Stimulated activated naive CD8-positive, alpha-beta T cell treated with anti-CD3 and anti-CD28 coated beads, Interleukin-15, amount 100 ng/mL, for 72 hours (primary cell): ENCODE data around the gene ADCY10.
A peak's percentile ranks its signal among the peaks of the same experiment; 100 is the strongest.

ENCODE experiments used
- ATAC-seq: fragments of 150-1000 bp; cut with Tn5 transposase; 2 replicates; pipeline ENCODE4 v1.10.0; 2021; ENCODE audit warnings: mild to moderate bottlenecking, moderate library complexity
- DNase-seq, 2 donors: peaks; one replicate each; pipeline ENCODE4 v3.0.0; 2021 to 2022
- H3K27ac Mint-ChIP-seq, 2 donors: one replicate each; pipeline ENCODE4 v1.8.0; 2022; ENCODE audit warnings: mild to moderate bottlenecking in 2 of 2, mixed read lengths in 2 of 2, moderate library complexity in 2 of 2
- H3K27me3 Mint-ChIP-seq: one replicate; pipeline ENCODE4 v1.8.0; 2022; ENCODE audit warnings: mixed read lengths
- H3K4me1 Mint-ChIP-seq: one replicate; pipeline ENCODE4 v1.8.0; 2022; ENCODE audit warnings: mild to moderate bottlenecking, mixed read lengths
- H3K4me3 Mint-ChIP-seq, 2 donors: one replicate each; pipeline ENCODE4 v1.8.0; 2022; ENCODE audit warnings: mild to moderate bottlenecking in 2 of 2, mixed read lengths in 2 of 2, moderate library complexity in 1 of 2
- H3K9me3 Mint-ChIP-seq, 2 donors: one replicate each; pipeline ENCODE4 v1.8.0; 2022; ENCODE audit warnings: mixed read lengths in 2 of 2

ADCY10 gene

GRCh38 chr1:167798952-167799351, 115.0 kb downstream of the ADCY10 start:
- H3K27ac Mint-ChIP-seq = no peak overlapping the region
- H3K4me3 Mint-ChIP-seq = no peak overlapping the region
- no peaks in the 10 kb centered on the region for H3K27me3 Mint-ChIP-seq
- H3K9me3 Mint-ChIP-seq = no peaks in the 10 kb centered on the region
- DNase-seq (no peak), ATAC-seq (no peak)
- peaks cover 17% of the 10 kb centered on the region for H3K4me1 Mint-ChIP-seq

DNA sequence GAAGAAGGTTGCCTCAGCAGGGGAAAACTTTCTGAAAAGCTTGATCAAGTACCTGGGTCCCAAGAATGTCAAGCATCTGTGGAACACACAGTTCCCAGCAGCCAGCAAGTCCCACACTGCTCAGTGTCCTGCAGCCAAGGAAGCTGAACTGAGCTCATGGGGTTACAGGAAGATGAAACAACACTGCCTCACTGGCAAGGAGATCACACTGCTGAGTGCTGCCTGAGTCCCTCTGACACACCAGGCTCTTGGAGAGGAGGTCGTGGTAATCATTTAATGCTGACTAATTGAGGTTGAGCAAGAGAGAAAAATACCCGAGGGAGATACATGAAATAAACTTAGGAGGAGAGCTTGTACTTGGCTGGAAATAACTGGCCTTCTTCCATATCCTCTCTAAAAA, 116.9 kb downstream of the ADCY10 start:
- Mint-ChIP-seq H3K4me1 (peaks cover 6% of the 10 kb centered on the region), H3K27me3 (no peaks in the 10 kb centered on the region), H3K4me3 (no peak overlapping the region), H3K27ac (no peak overlapping the region), H3K9me3 (no peaks in the 10 kb centered on the region)
- ATAC-seq (peak; percentile 66), DNase-seq (no peak)

DNA sequence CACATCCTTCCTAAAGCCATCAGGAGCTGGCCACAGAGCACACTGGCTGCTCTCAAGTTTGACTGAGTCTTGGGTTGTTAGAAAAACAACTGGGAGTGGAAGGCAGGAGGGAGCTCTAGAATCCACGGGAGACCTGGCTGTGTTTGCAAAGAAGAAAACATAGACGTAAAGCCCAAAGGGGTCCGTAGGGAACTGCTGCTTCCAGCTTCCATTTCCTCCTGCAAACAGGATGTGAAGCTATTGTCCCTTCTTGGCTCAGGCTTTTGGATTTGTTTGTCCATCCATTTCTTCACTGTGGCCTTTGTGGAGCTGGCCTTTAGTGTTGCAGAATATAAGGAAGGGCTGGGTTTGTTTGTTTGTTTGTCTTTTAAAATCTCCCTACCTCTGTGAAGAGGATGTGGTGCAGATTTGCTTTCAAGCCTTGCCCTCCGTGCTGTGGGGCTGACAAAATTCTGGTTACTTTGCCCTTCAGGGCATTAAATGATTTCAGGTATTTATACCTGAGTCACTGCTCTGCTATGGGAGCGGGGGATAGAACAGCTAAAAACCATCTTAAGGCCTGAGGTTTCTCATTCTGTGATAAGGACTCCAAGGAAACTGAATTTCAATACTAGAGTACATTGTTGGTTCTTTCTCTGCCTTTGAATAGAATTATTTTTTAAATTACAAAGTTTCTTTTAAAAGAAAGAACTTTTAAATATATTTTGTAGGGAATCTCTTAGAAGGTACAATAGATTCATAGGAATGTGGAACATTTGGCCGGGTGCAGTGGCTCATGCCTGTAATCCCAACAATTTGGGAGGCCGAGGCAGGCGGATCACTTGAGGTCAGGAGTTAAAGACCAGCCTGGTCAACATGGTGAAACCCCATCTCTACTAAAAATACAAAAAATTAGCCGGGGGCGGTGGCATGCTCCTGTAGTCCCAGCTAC, 117.9 kb downstream of the ADCY10 start:
- Mint-ChIP-seq H3K4me3 (no peak overlapping the region), H3K27me3 (no peaks in the 10 kb centered on the region), H3K4me1 (peaks cover 6% of the 10 kb centered on the region), H3K27ac (no peak overlapping the region), H3K9me3 (no peaks in the 10 kb centered on the region)
- no peak for DNase-seq
- no peak for ATAC-seq

GRCh38 chr1:167794043-167794442, 119.9 kb downstream of the ADCY10 start:
- DNase-seq (no peak), ATAC-seq (no peak)
- no peak overlapping the region for H3K27ac Mint-ChIP-seq
- H3K4me1 Mint-ChIP-seq = peaks cover 11% of the 10 kb centered on the region
- no peaks in the 10 kb centered on the region for H3K9me3 Mint-ChIP-seq
- no peaks in the 10 kb centered on the region for H3K27me3 Mint-ChIP-seq
- no peak overlapping the region for H3K4me3 Mint-ChIP-seq

DNA sequence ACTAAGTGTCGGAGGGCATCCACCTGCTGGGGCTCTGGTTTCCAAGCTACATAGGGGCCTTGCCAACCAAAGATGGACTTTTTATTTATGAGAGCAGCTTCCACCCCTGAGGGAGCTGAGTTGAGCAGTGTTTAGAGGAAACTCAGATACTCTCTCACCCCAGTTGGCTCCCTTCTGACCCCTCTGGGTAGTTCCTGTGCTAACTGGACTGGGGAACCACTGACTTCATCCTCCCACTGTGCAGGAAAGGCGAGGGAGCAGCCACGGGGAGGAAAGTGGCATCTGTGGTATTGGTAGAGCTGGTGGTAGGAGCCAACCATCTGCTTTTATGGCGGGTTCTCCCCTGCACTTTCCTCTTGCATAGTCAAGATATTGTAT, 121.8 kb downstream of the ADCY10 start:
- H3K4me3 Mint-ChIP-seq = no peak overlapping the region
- no peak overlapping the region for H3K27ac Mint-ChIP-seq
- no peaks in the 10 kb centered on the region for H3K27me3 Mint-ChIP-seq
- DNase-seq = no peak
- ATAC-seq = no peak
- H3K4me1 Mint-ChIP-seq = peaks cover 14% of the 10 kb centered on the region
- no peaks in the 10 kb centered on the region for H3K9me3 Mint-ChIP-seq

DNA sequence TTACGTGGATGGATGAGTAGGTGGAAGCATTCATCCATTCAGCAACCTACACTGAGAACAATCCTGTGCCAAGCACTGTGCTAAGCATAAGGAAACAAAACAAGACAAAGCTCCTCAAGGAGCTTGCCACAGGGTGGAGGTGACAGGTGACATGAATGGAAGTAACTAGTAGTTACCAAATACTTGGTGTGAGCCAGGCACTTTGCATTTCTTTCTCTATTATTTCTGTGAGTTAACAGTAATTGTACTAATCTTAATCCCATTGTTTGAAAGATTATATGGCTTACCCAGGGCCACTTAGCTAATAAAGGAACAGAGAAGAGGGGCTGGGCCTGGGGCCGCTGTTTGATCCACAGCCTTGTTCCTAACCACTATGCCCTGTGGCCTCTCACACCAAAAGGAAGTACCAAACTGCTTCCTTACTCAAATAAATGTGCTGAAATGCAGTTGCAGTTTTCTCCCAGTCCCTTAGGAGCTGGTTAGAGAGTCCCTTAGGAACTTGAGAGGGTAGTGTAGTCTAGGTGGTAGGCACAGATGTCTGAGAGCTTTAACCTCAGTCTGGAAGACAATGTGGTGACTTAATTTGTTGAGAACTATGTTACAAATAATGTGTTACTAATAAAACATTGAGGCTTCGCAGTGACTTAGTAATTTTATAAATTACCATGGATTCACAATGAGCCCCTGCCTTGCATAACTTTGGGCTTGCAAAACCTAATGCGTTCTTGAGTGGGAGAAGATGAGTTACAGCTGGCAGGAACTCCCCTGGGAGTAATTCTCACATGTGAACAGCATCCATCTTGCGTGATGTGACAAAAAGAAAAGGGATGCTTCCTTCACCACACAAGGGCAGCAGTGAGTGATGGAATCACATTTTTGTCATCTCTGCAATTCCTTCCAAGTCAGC, 122.4 kb downstream of the ADCY10 start:
- DNase-seq = no peak
- no peaks in the 10 kb centered on the region for H3K27me3 Mint-ChIP-seq
- ATAC-seq = no peak
- no peak overlapping the region for H3K4me3 Mint-ChIP-seq
- H3K4me1 Mint-ChIP-seq = peaks cover 10% of the 10 kb centered on the region
- H3K27ac Mint-ChIP-seq = peak overlapping the region in 1 of 2 donors; percentile 60
- H3K9me3 Mint-ChIP-seq = no peaks in the 10 kb centered on the region

DNA sequence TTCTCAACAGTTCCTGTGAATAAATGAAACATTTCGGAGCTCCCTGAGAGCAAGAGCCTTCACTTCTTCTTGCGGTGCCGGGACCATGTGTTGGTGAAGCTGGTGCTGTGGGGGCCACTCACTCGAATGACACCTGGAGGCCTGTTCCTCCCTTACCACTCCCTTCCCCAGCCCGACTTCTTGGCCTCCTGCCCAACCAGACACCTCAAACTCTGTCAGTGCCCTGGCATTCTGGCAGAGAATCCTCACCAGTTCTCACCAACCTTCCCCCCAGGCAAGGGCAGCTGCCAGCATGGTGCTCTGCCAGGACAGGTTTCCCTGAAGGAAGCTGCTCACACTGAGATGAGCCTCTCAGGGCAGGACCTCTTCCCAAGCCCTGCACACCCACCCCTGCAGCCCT, 123.8 kb downstream of the ADCY10 start:
- no peaks in the 10 kb centered on the region for H3K27me3 Mint-ChIP-seq
- H3K27ac Mint-ChIP-seq = peak overlapping the region in 1 of 2 donors; percentile 76
- peaks cover 10% of the 10 kb centered on the region for H3K4me1 Mint-ChIP-seq
- no peak for DNase-seq
- H3K9me3 Mint-ChIP-seq = no peaks in the 10 kb centered on the region
- no peak for ATAC-seq
- no peak overlapping the region for H3K4me3 Mint-ChIP-seq

DNA sequence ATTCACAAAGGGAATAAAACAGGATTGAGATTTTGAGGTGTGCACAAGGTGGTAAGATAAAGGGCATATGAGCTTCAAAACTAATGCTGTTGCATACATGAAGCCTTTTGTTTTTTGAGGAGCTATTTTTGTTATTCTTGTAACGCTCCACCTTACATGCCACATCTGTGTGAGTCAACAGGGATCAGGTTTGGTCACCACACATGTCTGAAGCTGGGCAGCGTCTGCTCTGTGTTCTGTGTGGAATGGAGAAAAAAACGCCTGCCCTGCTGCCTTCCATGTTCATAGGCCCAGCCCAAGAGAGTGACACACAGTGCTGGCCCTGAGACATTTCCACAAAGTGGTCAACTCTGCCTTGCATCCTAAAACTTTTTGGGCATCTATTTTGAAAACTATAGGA, 124.4 kb downstream of the ADCY10 start:
- no peak for ATAC-seq

DNA sequence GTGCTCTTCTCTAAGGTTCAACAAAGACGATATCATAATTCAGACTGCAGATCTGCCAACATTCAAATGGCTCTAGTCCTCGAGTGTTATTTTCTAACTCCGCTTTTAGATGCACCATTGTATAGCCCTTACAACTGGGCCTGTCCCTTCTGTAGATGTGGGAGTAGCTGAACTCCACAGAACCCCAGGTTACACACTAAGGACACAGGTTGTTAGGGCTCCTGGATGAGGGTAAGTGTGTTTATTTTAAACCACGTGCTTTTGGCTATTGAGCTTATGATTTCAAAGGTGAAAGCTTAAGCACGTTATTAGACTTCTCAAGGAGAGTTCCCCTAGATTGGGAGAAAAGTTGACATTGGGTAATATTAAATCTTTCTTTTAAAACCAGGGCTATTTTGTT, 127.4 kb downstream of the ADCY10 start:
- Mint-ChIP-seq H3K27ac (no peak overlapping the region), H3K4me3 (no peak overlapping the region), H3K27me3 (no peaks in the 10 kb centered on the region), H3K4me1 (peaks cover 10% of the 10 kb centered on the region), H3K9me3 (no peaks in the 10 kb centered on the region)
- DNase-seq (no peak), ATAC-seq (no peak)

More for the DNA sequence above, 124.4 kb downstream of the ADCY10 start:
- H3K27me3 Mint-ChIP-seq = no peaks in the 10 kb centered on the region
- peaks cover 10% of the 10 kb centered on the region for H3K4me1 Mint-ChIP-seq
- no peak overlapping the region for H3K27ac Mint-ChIP-seq
- H3K9me3 Mint-ChIP-seq = no peaks in the 10 kb centered on the region
- H3K4me3 Mint-ChIP-seq = no peak overlapping the region
- DNase-seq = no peak

DNA sequence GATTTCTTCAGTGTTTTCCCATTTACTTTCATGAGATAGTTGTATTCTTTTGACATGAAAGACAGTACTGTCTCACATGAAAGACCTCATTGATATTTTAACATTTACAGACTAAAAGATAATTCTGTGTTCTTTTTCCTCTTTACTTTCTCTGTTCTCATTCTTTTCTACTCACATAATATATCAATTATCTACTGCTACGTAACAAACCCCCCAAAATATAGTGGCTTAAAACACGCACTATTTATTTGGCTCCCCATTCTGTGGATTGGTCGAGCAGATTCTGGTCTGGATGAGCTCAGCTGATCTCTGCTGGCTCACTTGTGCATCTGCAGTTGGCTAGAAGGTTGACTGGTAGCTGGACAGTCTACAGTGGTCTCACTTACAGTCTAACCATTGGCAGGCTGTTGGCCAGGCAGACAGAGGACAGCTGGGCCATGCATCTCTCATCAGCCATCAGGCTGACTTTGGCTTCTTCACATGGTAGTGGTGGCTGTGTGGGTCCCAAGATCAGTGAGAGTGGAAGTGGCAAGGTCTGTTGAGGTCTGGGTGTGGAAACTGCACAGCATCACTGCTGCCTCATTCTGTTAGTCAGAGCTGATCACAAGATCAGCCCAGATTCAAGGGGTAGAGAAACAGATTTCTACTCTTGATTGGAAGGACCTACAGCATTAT, 128.9 kb downstream of the ADCY10 start:
- no peak overlapping the region for H3K27ac Mint-ChIP-seq

DNA sequence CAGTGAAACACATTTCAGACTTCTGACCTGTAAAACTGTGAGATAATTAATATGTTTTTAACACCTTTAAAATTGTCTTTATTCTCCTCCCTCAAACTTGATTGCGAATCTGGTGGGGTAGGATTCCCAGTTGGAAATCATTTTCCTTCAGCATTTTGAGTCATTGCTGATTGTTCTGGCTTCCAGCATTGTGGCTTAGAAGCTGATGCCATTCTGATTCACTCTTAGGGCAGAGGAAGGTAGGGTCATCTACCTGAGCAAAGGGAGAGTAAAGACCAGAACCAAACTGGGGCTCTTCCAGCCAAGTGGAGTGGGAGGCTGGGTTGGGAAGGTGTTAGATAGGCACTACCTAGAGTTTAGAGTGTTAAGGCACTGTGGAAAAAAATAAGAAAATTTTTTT, 131.0 kb downstream of the ADCY10 start:
- no peak overlapping the region for H3K4me3 Mint-ChIP-seq
- no peaks in the 10 kb centered on the region for H3K27me3 Mint-ChIP-seq
- H3K4me1 Mint-ChIP-seq = no peaks in the 10 kb centered on the region
- no peak overlapping the region for H3K27ac Mint-ChIP-seq
- DNase-seq (no peak), ATAC-seq (no peak)
- peaks cover 10 to 14% of the 10 kb centered on the region in 2 donors for H3K9me3 Mint-ChIP-seq

More for the DNA sequence above, 128.9 kb downstream of the ADCY10 start:
- H3K9me3 Mint-ChIP-seq = peaks cover 6 to 7% of the 10 kb centered on the region in 2 donors
- H3K4me1 Mint-ChIP-seq = peaks cover 10% of the 10 kb centered on the region
- no peak overlapping the region for H3K4me3 Mint-ChIP-seq
- ATAC-seq = peak; percentile 57
- no peaks in the 10 kb centered on the region for H3K27me3 Mint-ChIP-seq
- no peak for DNase-seq

DNA sequence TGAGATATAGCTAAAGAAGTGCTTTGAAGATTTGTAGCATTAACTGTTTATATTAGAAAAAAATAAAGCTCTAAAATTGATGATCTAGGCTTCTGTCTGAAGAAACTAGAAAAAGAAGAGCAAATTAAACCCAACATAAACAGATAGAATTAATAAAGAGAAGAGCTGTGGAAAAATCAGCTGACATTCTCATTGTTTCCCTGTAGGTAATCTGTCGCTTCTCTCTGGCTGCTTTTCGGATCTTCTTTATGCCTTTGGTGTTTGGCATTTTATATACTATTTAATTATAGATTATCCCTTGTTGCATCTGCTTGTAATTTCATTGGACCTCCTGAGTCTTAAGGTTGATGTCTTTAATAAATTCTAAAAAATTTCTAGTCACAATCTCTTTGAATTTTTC, 132.4 kb downstream of the ADCY10 start:
- Mint-ChIP-seq H3K9me3 (peaks cover 10 to 14% of the 10 kb centered on the region in 2 donors), H3K27me3 (no peaks in the 10 kb centered on the region), H3K4me1 (peaks cover 11% of the 10 kb centered on the region), H3K4me3 (no peak overlapping the region), H3K27ac (no peak overlapping the region)
- ATAC-seq (no peak), DNase-seq (no peak)

DNA sequence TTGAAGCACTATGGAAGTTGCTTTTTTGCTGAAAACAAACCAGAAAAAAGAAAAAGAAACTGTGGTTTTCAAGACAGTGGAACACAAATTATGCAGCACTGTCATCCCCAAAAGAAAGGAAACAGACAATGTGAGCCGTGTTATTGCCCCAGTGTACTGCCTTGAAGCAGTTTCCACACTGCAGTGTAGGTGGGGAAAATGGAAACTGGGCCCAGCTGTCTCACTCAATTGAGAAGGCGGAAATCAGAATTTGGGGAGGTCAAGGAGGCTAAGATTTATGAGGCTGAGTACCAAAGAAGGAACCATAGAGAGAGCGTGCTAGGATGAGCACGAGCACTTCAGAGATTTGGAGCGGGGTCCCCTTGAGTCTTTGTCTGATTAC, 136.7 kb downstream of the ADCY10 start:
- Mint-ChIP-seq H3K4me1 (peaks cover 31% of the 10 kb centered on the region), H3K9me3 (peaks cover 10 to 14% of the 10 kb centered on the region in 2 donors), H3K4me3 (peak overlapping the region in 1 of 2 donors; percentile 6), H3K27ac (peak overlapping the region in 1 of 2 donors; percentile 59), H3K27me3 (no peaks in the 10 kb centered on the region)
- peak; percentile 64 for ATAC-seq
- no peak for DNase-seq

DNA sequence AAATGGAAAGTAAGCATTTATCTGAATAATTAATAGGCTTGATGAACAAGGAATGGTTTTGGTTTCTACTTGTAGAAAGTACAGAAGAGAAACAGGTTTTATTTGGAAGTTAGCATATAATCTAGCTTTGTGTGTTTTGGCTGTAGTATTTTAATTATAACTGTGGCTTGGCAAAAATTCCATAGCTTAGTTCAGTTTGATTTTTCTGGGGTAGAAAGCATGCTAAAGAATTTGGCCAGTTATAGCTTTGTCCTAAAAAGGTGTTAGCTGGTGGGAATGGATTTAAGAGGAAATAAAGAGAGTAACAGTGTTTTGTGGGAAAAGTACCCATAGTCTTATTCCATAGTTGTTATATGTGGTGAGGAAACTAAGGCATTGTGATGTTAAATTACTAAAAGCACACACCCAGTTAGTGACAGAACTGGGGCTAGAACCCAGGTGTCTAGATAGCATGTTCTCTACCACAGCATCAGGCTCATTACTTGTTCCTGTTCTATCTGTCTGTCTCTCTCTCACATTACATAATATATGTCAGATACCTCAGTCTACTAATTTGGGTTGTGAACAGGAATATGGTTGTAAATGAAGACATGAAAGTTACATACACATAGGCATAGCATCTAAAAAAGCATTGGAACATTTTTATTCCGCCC, 137.2 kb downstream of the ADCY10 start:
- H3K4me1 Mint-ChIP-seq = peaks cover 31% of the 10 kb centered on the region
- peak overlapping the region; percentile 39 to 59 for H3K27ac Mint-ChIP-seq
- no peaks in the 10 kb centered on the region for H3K27me3 Mint-ChIP-seq
- ATAC-seq (peak; percentile 53), DNase-seq (no peak)
- peak overlapping the region in 1 of 2 donors; percentile 6 for H3K4me3 Mint-ChIP-seq
- peaks cover 10 to 14% of the 10 kb centered on the region in 2 donors for H3K9me3 Mint-ChIP-seq

DNA sequence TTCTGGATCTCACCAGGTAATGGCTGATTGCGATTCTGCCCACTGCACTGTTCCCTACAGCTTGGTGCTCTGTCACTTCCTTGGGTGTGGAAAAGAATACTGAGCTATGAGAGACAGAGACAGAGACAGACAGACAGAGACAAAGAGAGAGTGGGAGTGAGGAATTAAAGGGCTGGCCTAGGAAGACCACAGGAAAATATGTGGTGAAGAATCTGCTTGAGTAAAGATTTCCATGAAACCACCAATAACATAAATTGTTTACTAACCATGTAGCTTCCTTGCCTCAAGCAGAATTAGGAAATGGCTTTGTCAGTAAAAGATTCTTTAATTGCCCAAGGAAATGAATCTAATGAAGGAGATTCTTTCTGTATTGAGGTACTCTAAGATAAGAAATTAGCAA, 137.8 kb downstream of the ADCY10 start:
- no peak overlapping the region for H3K27ac Mint-ChIP-seq
- H3K4me3 Mint-ChIP-seq = no peak overlapping the region
- no peaks in the 10 kb centered on the region for H3K27me3 Mint-ChIP-seq
- ATAC-seq = no peak
- peaks cover 10 to 14% of the 10 kb centered on the region in 2 donors for H3K9me3 Mint-ChIP-seq
- DNase-seq = no peak
- H3K4me1 Mint-ChIP-seq = peaks cover 31% of the 10 kb centered on the region
